ENCODE measurements around the gene PRSS53. TPM values are rescaled to one million over a fixed set of nuclear protein-coding genes. Genes with fewer than 3 reads are reported as not detected.
A peak's percentile ranks its signal among the peaks of the same experiment; 100 is the strongest.
"Not testable (repeated sequence)": the region's sequence is repeated elsewhere in the genome, so short reads cannot be mapped to it uniquely, and the experiment has no call there.

Gene PRSS53
- 3.5 and 5.1 TPM in 2 replicates for total RNA-seq (ENCODE audit: low replicate concordance)
- long read RNA-seq, result 0 reads

DNA sequence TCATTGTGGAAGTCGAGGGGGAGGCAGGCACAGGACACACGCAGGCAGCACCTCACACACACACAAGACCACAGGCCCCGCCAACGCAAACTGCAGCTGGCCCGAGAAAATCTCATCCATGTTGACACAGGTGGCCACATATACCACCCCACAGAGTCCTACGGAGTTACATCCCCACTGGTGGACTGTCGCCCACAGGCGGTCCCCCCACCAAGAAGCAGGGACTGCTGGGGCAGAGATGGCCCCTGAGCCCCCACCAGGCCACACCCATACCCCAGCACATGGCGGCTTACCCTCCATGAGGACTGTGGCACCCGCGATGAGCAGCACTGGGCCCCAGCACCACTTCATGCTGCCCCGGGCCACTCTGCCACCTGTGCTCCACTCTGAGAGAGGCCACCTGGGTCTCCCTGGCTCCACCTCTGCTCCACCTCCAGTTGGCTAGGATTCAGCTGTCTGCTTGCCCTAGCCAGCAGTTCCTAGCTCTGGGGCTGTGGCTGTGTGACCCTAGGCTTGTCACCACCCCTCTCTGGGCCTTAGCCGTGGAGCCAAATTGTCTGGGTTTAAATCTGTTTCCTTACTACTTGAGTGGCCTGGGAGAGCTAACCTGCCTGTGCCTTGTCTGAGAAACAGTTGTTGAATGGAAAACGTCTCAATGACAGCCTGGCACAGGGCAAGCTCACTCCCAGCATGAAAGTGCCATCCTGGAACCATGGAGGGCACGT lies at the start of gene PRSS53:
Gene PRSS53 (minus strand): TSS at position 485 of the 725 bp plus-strand sequence. CDS start 134 bp downstream, at position 351.
- TF ChIP-seq, protein P1, sequence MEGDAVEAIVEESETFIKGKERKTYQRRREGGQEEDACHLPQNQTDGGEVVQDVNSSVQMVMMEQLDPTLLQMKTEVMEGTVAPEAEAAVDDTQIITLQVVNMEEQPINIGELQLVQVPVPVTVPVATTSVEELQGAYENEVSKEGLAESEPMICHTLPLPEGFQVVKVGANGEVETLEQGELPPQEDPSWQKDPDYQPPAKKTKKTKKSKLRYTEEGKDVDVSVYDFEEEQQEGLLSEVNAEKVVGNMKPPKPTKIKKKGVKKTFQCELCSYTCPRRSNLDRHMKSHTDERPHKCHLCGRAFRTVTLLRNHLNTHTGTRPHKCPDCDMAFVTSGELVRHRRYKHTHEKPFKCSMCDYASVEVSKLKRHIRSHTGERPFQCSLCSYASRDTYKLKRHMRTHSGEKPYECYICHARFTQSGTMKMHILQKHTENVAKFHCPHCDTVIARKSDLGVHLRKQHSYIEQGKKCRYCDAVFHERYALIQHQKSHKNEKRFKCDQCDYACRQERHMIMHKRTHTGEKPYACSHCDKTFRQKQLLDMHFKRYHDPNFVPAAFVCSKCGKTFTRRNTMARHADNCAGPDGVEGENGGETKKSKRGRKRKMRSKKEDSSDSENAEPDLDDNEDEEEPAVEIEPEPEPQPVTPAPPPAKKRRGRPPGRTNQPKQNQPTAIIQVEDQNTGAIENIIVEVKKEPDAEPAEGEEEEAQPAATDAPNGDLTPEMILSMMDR (conservative IDR thresholded peaks at IDR 0.05), result no peak

DNA sequence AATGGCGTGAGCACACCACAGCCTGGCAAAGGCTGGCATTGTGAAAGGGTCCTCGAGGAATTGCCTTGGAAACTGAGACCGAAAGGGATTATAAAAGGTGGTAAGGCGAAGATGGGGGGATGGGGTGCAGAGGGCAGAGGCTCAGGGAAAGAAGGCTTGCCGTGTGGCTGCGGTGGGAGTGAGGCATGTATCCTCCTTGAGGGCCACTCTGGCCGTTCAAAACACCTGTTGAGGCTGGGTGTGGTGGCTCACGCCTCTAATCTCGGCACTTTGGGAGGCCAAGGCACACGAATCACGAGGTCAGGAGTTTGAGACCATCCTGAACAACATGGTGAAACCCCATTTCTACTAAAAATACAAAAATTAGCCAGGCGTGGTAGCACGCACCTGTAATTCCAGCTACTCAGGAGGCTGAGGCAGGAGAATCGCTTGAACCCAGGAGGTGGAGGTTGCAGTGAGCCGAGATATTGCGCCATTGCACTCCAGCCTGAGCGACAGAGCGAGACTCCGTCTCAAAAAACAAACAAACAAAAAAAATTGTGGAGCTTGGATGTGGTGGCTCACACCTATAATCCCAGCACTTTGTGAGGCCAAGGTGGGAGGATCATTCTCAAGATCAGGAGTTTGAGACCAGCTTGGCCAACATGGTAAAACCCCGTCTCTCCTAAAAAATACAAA lies 48.2 kb upstream of the PRSS53 start:
- H3K27me3 Mint-ChIP-seq; H3K4me3 Mint-ChIP-seq; H3K9me3 Mint-ChIP-seq; DNase-seq (ENCODE audit: extremely low spot score, unreplicated experiment); H3K36me3 Mint-ChIP-seq: not testable (repeated sequence)
- peak overlapping the region; percentile 95 for H3K27ac Mint-ChIP-seq
- peaks cover 26% of the 10 kb centered on the region for H3K4me1 Mint-ChIP-seq (ENCODE audit: unreplicated experiment)

More for the DNA sequence above, at the start of gene PRSS53:
- no peak within 1 kb of the TSS for H3K4me3 Mint-ChIP-seq
- H3K36me3 Mint-ChIP-seq, result no peaks in the 10 kb centered on the region
- no peak for DNase-seq (ENCODE audit: extremely low spot score, unreplicated experiment)
- H3K4me1 Mint-ChIP-seq (ENCODE audit: unreplicated experiment), result no peaks in the 10 kb centered on the region
- no peaks in the 10 kb centered on the region for H3K27me3 Mint-ChIP-seq
- H3K9me3 Mint-ChIP-seq, result no peaks in the 10 kb centered on the region
- H3K27ac Mint-ChIP-seq, result no peak within 1 kb of the TSS

DNA sequence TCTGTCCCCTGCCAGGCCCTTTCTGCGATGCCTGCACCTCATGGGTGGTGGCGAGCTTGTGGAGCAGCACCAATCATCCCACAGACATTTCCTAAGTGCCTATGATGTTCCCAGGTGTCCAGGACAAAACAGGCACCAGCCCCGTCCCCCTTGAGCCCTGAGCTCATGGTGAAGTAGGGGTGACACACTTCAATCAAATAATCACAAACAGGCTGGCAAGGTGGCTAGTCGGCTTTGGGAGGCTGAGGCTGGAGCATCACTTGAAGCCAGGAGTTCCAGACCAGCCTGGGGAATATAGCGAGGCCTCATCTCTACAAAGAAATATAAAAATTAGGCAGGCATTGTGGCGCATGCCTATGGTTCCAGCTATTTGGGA lies 47.5 kb upstream of the PRSS53 start:
- Mint-ChIP-seq H3K27ac (peak overlapping the region; percentile 95), H3K4me3 (peak overlapping the region; percentile 83), H3K36me3 (peaks cover under 1% of the 10 kb centered on the region), H3K4me1 (ENCODE audit: unreplicated experiment) (peaks cover 24% of the 10 kb centered on the region), H3K9me3 (no peaks in the 10 kb centered on the region), H3K27me3 (peaks cover 6% of the 10 kb centered on the region)
- TF ChIP-seq, protein P1 (conservative IDR thresholded peaks at IDR 0.05), result no peak
- no peak for DNase-seq (ENCODE audit: extremely low spot score, unreplicated experiment)

DNA sequence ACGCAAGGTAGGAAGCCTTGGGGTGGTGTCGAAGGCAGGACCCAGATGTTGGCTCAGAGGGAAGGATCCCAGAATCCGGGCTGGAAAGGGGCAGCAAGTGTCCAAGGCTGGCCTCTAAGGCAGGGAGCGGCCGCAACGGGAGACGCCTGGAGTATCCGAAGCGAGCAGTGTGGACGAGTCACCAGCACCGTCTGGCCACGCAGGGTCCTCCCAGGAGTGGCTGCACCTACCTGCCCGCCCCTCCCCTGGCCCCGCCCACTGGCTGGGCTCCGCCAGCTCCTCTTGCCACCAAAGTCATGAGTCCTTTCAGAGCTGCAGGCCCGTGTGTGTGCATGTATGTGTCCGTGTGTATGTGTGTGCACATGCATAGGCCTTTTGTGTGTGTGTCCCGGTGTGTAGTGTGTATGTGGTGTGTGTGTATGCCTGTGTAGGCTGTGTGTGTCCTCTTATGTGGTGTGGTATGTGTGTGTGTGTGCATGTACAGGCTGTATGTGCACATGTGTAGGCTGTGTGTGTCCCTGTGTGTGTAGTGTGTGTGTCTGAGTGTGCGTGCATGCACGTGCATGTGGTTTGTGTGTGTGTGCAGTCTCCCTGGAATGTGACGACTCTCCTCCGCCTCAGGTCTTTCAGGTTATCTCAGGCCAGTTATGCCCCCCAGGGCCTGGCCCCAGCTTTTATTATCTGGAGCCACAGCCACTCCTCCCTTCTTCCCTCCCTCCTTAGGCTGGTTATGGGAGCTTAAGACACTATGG lies 47.0 kb upstream of the PRSS53 start, which contains the start of gene PRSS8:
Gene PRSS8 (minus strand): TSS at position 193 of the 752 bp plus-strand sequence. CDS start 229 bp downstream, outside the sequence.
- Mint-ChIP-seq H3K4me3 (peak within 1 kb of the TSS; percentile 83), H3K9me3 (no peaks in the 10 kb centered on the region), H3K27me3 (peaks cover 6% of the 10 kb centered on the region)

DNA sequence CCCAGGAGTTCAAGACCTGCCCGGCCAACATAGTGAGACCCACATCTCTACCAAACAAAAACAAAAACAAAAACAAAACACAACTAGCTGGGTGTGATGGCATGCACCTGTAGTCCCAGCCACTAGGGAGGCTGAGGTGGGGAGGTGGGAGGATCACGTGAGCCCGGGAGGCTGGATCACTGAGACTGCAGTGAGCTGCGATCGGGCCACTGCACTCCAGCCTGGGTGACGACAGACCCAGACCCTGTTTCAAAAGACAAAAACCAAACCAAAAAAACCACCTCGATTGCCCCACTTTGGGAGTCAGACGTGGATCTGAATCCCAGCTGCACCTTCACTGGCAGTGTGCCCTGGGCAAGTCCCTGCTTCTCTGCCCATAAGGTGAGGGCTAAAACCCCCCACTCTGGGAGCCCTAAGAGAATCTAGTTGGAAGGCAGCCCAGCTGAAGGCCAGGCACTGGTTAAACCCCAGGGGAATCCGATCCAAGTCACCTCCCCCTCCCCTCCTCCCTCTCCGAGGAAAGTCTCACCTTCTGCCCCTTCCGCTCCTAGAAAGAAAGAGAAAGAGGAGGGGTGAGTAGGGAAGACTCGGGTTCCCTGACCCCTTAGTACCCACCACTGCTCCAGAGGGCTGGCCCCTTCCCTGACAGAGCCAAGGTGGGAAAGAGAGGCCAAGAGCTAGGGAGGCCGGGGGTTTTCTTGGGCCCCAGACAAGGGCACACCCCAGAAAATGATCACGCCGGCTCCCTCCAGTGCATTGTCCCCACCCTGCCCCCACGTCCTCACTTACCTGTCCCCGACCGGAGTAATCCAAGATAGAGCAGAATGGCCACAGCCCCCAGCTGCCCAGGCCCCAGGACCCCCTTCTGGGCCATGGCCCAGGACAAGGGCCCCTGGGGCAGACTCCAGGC lies 46.1 kb upstream of the PRSS53 start:
- TF ChIP-seq, protein P1 (conservative IDR thresholded peaks at IDR 0.05), result peak; percentile 28
- no peak for DNase-seq (ENCODE audit: extremely low spot score, unreplicated experiment)
- Mint-ChIP-seq H3K9me3 (no peaks in the 10 kb centered on the region), H3K27me3 (peaks cover 6% of the 10 kb centered on the region), H3K36me3 (peaks cover 4% of the 10 kb centered on the region), H3K4me3 (peak overlapping the region; percentile 83), H3K27ac (peak overlapping the region; percentile 95), H3K4me1 (ENCODE audit: unreplicated experiment) (peaks cover 22% of the 10 kb centered on the region)

More for the DNA sequence above, 47.0 kb upstream of the PRSS53 start, which contains the start of gene PRSS8:
- Mint-ChIP-seq H3K36me3 (peaks cover 4% of the 10 kb centered on the region), H3K4me1 (ENCODE audit: unreplicated experiment) (peaks cover 20% of the 10 kb centered on the region), H3K27ac (peak within 1 kb of the TSS; percentile 95)
- DNase-seq (ENCODE audit: extremely low spot score, unreplicated experiment), result no peak
- TF ChIP-seq, protein P1 (conservative IDR thresholded peaks at IDR 0.05), result no peak
